AG20443 (cell line): ENCODE data around the gene TBC1D4.

Experiments used
- DNase-seq: peaks from one replicate; pipeline ENCODE4 v3.0.0; 2012; ENCODE audit warnings: low spot score, mixed read lengths

TBC1D4 gene

GRCh38 chr13:75384879-75385707, 96.9 kb downstream of the TBC1D4 start:
- no peak for DNase-seq

GRCh38 chr13:75383064-75383715, 98.8 kb downstream of the TBC1D4 start:
- no peak for DNase-seq

GRCh38 chr13:75378301-75378700, 103.7 kb downstream of the TBC1D4 start:
- no peak for DNase-seq

GRCh38 chr13:75376792-75377402, 105.1 kb downstream of the TBC1D4 start:
- DNase-seq = no peak

- no peak for DNase-seq
Observed at GRCh38 chr13:75375329-75375728, 106.6 kb downstream of the TBC1D4 start.

GRCh38 chr13:75373988-75374387, 108.0 kb downstream of the TBC1D4 start:
- DNase-seq = no peak

- no peak for DNase-seq
Observed at GRCh38 chr13:75372923-75373841, 108.8 kb downstream of the TBC1D4 start.

GRCh38 chr13:75372517-75372916, 109.5 kb downstream of the TBC1D4 start:
- DNase-seq = peak; percentile 54

- no peak for DNase-seq
Observed at GRCh38 chr13:75371203-75371602, 110.8 kb downstream of the TBC1D4 start.

- no peak for DNase-seq
Observed at GRCh38 chr13:75370774-75371173, 111.2 kb downstream of the TBC1D4 start.

- no peak for DNase-seq
Observed at GRCh38 chr13:75369981-75370380, 112.0 kb downstream of the TBC1D4 start.

GRCh38 chr13:75368167-75368566, 113.8 kb downstream of the TBC1D4 start:
- peak; percentile 14 for DNase-seq

GRCh38 chr13:75366380-75367280, 115.3 kb downstream of the TBC1D4 start:
- no peak for DNase-seq

GRCh38 chr13:75365724-75366173, 116.2 kb downstream of the TBC1D4 start:
- DNase-seq = peak; percentile 62

GRCh38 chr13:75364131-75364713, 117.7 kb downstream of the TBC1D4 start:
- no peak for DNase-seq

- DNase-seq = no peak
Observed at GRCh38 chr13:75363371-75363770, 118.6 kb downstream of the TBC1D4 start.

- DNase-seq = no peak
Observed at GRCh38 chr13:75362026-75362425, 119.9 kb downstream of the TBC1D4 start.

GRCh38 chr13:75360170-75360569, 121.8 kb downstream of the TBC1D4 start:
- no peak for DNase-seq

GRCh38 chr13:75359266-75359665, 122.7 kb downstream of the TBC1D4 start:
- DNase-seq = peak; percentile 80

- DNase-seq = peak; percentile 65
Observed at GRCh38 chr13:75357576-75358289, 124.2 kb downstream of the TBC1D4 start.
